GM12864 (cell line): ENCODE measurements around the gene RBM19.

Experiments used
- DNase-seq: peaks from one replicate; pipeline ENCODE4 v3.0.0-alpha.2; 2011; ENCODE audit warnings: low read depth
- H3K4me3 ChIP-seq: 2 replicates; pipeline ENCODE4 v1.5.1; 2011; ENCODE audit warnings: mild to moderate bottlenecking, low read depth, low read length, control low read depth
- CTCF ChIP-seq: IDR thresholded peaks from 2 replicates; pipeline ENCODE4 v1.5.1; 2011; ENCODE audit warnings: low read depth, mild to moderate bottlenecking, moderate library complexity, low read length, control low read depth, inconsistent platforms; ENCODE audit errors: missing control alignments

Gene RBM19

DNA sequence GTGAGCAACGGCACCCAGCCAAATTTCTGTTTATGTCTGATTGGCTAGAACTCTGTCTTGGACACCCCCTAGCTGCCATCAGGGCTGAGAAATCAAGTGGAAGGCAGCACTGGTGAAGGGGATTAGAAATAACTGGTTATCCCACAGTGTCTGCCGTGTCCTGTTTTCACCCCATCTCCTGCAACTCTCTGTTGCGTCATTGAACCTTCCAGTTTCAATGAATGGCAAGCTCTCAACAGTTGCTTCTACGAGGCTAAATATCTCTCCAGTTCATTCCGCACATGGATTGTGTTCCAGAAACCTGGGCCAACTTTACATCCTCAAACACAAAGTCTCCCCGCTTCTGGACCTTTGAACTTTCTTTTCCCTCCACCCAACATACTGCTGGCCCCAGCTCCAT is 173.7 kb downstream of the RBM19 start:
- H3K4me3 ChIP-seq = no peak overlapping the region
- no peak for DNase-seq
- no peak for TF ChIP-seq CTCF

DNA sequence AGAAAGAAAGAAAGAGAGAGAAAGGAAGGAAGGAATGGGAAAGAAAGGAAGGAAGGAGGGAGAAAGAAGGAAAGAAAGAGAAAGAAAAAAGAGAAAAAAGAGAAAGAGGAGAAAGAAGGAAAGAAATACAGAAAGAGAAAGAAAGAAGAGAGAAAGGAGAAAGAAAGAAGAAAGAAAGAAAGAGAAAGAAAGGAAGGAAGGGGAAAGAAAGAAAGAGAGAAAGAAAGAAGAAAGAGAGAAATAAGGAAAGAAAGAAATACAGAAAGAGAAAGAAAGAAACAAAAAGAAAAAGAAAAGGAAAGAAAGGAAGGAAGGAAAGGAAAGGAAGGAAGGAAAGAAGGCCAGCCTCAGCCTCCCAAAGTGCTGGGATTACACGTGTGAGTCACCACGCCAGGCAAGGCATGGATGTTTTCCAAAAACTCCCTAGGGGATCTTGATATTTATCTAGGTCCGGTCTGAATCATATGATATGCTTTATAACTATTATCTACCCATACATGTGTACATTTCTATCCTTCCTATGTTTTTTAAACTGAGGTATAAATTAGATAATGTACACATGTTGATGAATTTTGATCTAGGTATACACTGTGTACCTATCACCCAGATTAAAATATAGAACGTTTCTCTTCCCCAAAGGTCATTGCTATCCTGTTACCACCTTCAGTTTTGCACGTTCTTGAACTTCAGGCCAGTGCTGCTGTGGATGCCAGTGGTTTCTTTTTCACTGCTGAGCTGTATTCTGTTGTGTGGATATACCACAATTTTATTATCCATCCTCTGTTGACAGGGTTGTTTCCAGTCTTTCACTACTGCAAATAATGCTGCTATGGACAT is 177.9 kb downstream of the RBM19 start:
- DNase-seq = no peak
- TF ChIP-seq CTCF = no peak
- no peak overlapping the region for H3K4me3 ChIP-seq

DNA sequence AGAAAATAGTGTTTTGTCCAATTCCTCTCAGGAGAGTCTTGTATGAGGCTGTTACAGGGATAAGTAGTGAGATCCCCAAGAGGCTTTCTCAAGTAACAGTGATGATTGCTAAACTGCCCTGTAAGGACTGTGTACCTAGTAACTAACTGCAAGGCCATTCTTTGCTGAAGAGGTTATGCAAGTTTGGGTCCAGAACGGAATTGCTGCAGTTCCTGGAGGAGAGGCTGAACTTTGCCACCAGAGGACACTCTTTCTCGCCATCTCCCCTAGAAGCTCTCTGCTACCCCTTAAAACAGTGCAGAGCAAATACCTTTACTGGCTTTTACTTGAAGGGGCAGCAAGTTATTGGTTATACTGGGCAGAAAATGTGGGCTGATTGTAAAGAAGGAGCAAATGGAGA is 180.0 kb downstream of the RBM19 start:
- no peak overlapping the region for H3K4me3 ChIP-seq

DNA sequence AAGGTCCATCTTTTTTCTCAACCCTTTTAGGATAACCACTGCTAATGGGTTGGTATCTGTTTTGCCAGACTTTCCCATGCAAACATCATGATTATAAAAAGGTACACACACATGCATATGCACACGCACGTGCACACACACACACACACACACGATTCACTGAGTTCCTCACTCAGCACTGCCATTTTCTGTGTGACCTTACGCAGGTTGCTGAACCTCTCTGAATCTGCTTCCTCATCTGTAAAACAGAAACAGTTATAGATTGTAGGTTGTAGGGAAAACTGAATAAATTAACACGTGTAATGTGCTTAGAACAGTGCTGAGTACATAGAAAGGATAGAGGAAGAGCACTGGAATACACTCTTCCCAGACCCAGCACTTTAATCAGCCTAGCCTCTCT is 182.3 kb downstream of the RBM19 start:
- no peak for TF ChIP-seq CTCF
- no peak overlapping the region for H3K4me3 ChIP-seq
- DNase-seq = no peak

More for the DNA sequence above, 180.0 kb downstream of the RBM19 start:
- no peak for TF ChIP-seq CTCF
- no peak for DNase-seq

- DNase-seq = no peak
- TF ChIP-seq CTCF = no peak
- H3K4me3 ChIP-seq = no peak overlapping the region
Measured at GRCh38 chr12:113782873-113783272, 183.3 kb downstream of the RBM19 start.

GRCh38 chr12:113781415-113782198 is 184.5 kb downstream of the RBM19 start:
- no peak for TF ChIP-seq CTCF
- no peak for DNase-seq
- H3K4me3 ChIP-seq = no peak overlapping the region
